Nephron (organoid): ENCODE results near the gene DCDC2.
A peak's percentile ranks its signal among the peaks of the same experiment; 100 is the strongest.

Experiments used
- H3K27ac Mint-ChIP-seq, 3 experiments: 2 replicates each; pipeline ENCODE4 v1.8.0; 2020; ENCODE audit warnings: mixed read lengths in 3 of 3, mild to moderate bottlenecking in 2 of 3, moderate library complexity in 1 of 3
- H3K27me3 Mint-ChIP-seq: 2 replicates; pipeline ENCODE4 v1.8.0; 2021; ENCODE audit warnings: low read depth, mild to moderate bottlenecking, moderate library complexity, mixed read lengths
- H3K36me3 Mint-ChIP-seq: 2 replicates; pipeline ENCODE4 v1.8.0; 2020; ENCODE audit warnings: low read depth, mixed read lengths
- H3K4me1 Mint-ChIP-seq: 2 replicates; pipeline ENCODE4 v1.8.0; 2020; ENCODE audit warnings: mixed read lengths
- H3K4me3 Mint-ChIP-seq, 3 experiments: 2 replicates each; pipeline ENCODE4 v1.8.0; 2020; ENCODE audit warnings: mild to moderate bottlenecking in 3 of 3, mixed read lengths in 3 of 3, moderate library complexity in 2 of 3
- H3K9me3 Mint-ChIP-seq: 2 replicates; pipeline ENCODE4 v1.8.0; 2020; ENCODE audit warnings: mixed read lengths
- CTCF ChIP-seq, 3 experiments: fragments of 200-600 bp; sonication (generic); IDR thresholded peaks; one replicate each; pipeline ENCODE4 v1.5.0; 2021; ENCODE audit warnings: antibody characterized with exemption in 3 of 3; ENCODE audit not compliant: unreplicated experiment in 3 of 3

Gene DCDC2

GRCh38 chr6:24188578-24189080 is 169.2 kb downstream of the DCDC2 start:
- Mint-ChIP-seq H3K4me1 (no peaks in the 10 kb centered on the region), H3K27me3 (no peaks in the 10 kb centered on the region), H3K4me3 (no peak overlapping the region), H3K27ac (no peak overlapping the region), H3K36me3 (peaks cover 28% of the 10 kb centered on the region), H3K9me3 (no peaks in the 10 kb centered on the region)
- no peak for TF ChIP-seq CTCF (IDR thresholded peaks at IDR 0.05; ENCODE audit: unreplicated experiment in 3 of 3)

- no peaks in the 10 kb centered on the region for H3K4me1 Mint-ChIP-seq
- no peaks in the 10 kb centered on the region for H3K27me3 Mint-ChIP-seq
- no peak overlapping the region for H3K4me3 Mint-ChIP-seq
- H3K27ac Mint-ChIP-seq: no peak overlapping the region
- H3K36me3 Mint-ChIP-seq: peaks cover 29% of the 10 kb centered on the region
- peaks cover 2% of the 10 kb centered on the region for H3K9me3 Mint-ChIP-seq
- TF ChIP-seq CTCF (IDR thresholded peaks at IDR 0.05; ENCODE audit: unreplicated experiment in 3 of 3): no peak
These were observed 169.8 kb downstream of the DCDC2 start for GRCh38 chr6:24187965-24188577.

- no peaks in the 10 kb centered on the region for H3K4me1 Mint-ChIP-seq
- no peak overlapping the region for H3K27ac Mint-ChIP-seq
- H3K9me3 Mint-ChIP-seq: peaks cover 8% of the 10 kb centered on the region
- no peak overlapping the region for H3K4me3 Mint-ChIP-seq
- no peaks in the 10 kb centered on the region for H3K27me3 Mint-ChIP-seq
- peaks cover 36% of the 10 kb centered on the region for H3K36me3 Mint-ChIP-seq
- no peak for TF ChIP-seq CTCF (IDR thresholded peaks at IDR 0.05; ENCODE audit: unreplicated experiment in 3 of 3)
These were observed 171.5 kb downstream of the DCDC2 start for GRCh38 chr6:24186349-24186748.

- no peaks in the 10 kb centered on the region for H3K4me1 Mint-ChIP-seq
- H3K27ac Mint-ChIP-seq: no peak overlapping the region
- no peak for TF ChIP-seq CTCF (IDR thresholded peaks at IDR 0.05; ENCODE audit: unreplicated experiment in 3 of 3)
- H3K36me3 Mint-ChIP-seq: peaks cover 40% of the 10 kb centered on the region
- peaks cover 11% of the 10 kb centered on the region for H3K9me3 Mint-ChIP-seq
- H3K4me3 Mint-ChIP-seq: no peak overlapping the region
- no peaks in the 10 kb centered on the region for H3K27me3 Mint-ChIP-seq
These were observed 174.3 kb downstream of the DCDC2 start for GRCh38 chr6:24183584-24183983.

GRCh38 chr6:24157886-24158285 is 200.0 kb downstream of the DCDC2 start:
- no peaks in the 10 kb centered on the region for H3K9me3 Mint-ChIP-seq
- peaks cover 7% of the 10 kb centered on the region for H3K4me1 Mint-ChIP-seq
- H3K27ac Mint-ChIP-seq: peak overlapping the region in 2 of 3 experiments; percentile 40 to 56
- no peaks in the 10 kb centered on the region for H3K27me3 Mint-ChIP-seq
- H3K36me3 Mint-ChIP-seq: no peaks in the 10 kb centered on the region
- no peak overlapping the region for H3K4me3 Mint-ChIP-seq
- no peak for TF ChIP-seq CTCF (IDR thresholded peaks at IDR 0.05; ENCODE audit: unreplicated experiment in 3 of 3)

- H3K4me3 Mint-ChIP-seq: no peak overlapping the region
- no peaks in the 10 kb centered on the region for H3K36me3 Mint-ChIP-seq
- no peak for TF ChIP-seq CTCF (IDR thresholded peaks at IDR 0.05; ENCODE audit: unreplicated experiment in 3 of 3)
- no peak overlapping the region for H3K27ac Mint-ChIP-seq
- no peaks in the 10 kb centered on the region for H3K9me3 Mint-ChIP-seq
- peaks cover 7% of the 10 kb centered on the region for H3K4me1 Mint-ChIP-seq
- peaks cover 3% of the 10 kb centered on the region for H3K27me3 Mint-ChIP-seq
These were observed 203.7 kb downstream of the DCDC2 start for GRCh38 chr6:24154121-24154520.
